ENCODE measurements around the gene CDK12.

The CDK12 gene

GRCh38 chr17:39551879-39552278 is 90.6 kb downstream of the CDK12 start:
- no peak overlapping the region for H3K4me3 ChIP-seq (ENCODE audit: low read depth, low read length)
- no peak for TF ChIP-seq CTCF (IDR thresholded peaks at IDR 0.05; ENCODE audit: borderline replicate concordance, insufficient read depth, low read depth, low read length)

GRCh38 chr17:39553341-39553945 is 92.2 kb downstream of the CDK12 start:
- H3K4me3 ChIP-seq (ENCODE audit: low read depth, low read length), result no peak overlapping the region
- no peak for TF ChIP-seq CTCF (IDR thresholded peaks at IDR 0.05; ENCODE audit: borderline replicate concordance, insufficient read depth, low read depth, low read length)

GRCh38 chr17:39555368-39555767 is 94.1 kb downstream of the CDK12 start:
- TF ChIP-seq CTCF (IDR thresholded peaks at IDR 0.05; ENCODE audit: borderline replicate concordance, insufficient read depth, low read depth, low read length), result no peak
- no peak overlapping the region for H3K4me3 ChIP-seq (ENCODE audit: low read depth, low read length)

- no peak overlapping the region for H3K4me3 ChIP-seq (ENCODE audit: low read depth, low read length)
- no peak for TF ChIP-seq CTCF (IDR thresholded peaks at IDR 0.05; ENCODE audit: borderline replicate concordance, insufficient read depth, low read depth, low read length)
Measured at GRCh38 chr17:39556423-39556822, 95.1 kb downstream of the CDK12 start.

- no peak overlapping the region for H3K4me3 ChIP-seq (ENCODE audit: low read depth, low read length)
- TF ChIP-seq CTCF (IDR thresholded peaks at IDR 0.05; ENCODE audit: borderline replicate concordance, insufficient read depth, low read depth, low read length), result no peak
Measured at GRCh38 chr17:39562395-39562794, 101.1 kb downstream of the CDK12 start.

GRCh38 chr17:39562976-39563375 is 101.7 kb downstream of the CDK12 start:
- no peak for TF ChIP-seq CTCF (IDR thresholded peaks at IDR 0.05; ENCODE audit: borderline replicate concordance, insufficient read depth, low read depth, low read length)
- H3K4me3 ChIP-seq (ENCODE audit: low read depth, low read length), result no peak overlapping the region

GRCh38 chr17:39563476-39563875 is 102.2 kb downstream of the CDK12 start:
- H3K4me3 ChIP-seq (ENCODE audit: low read depth, low read length), result no peak overlapping the region
- no peak for TF ChIP-seq CTCF (IDR thresholded peaks at IDR 0.05; ENCODE audit: borderline replicate concordance, insufficient read depth, low read depth, low read length)
